GM10248 (cell line): ENCODE measurements around the gene VPS13A.

Experiments
- CTCF ChIA-PET: fragments of 300-600 bp; sonication (Branson Sonifier 250); formaldehyde crosslinking; extraction: SDS; loops from one replicate; lab custom pipeline; 2021; ENCODE audit warnings: antibody characterized with exemption; lab: Yijun Ruan, JAX
- POLR2A ChIA-PET: fragments of 350-650 bp; sonication (Branson Sonifier 250); formaldehyde crosslinking; extraction: SDS; loops from one replicate; lab custom pipeline; 2020; ENCODE audit warnings: antibody characterized with exemption; lab: Yijun Ruan, JAX
- DNase-seq: peaks from one replicate; pipeline ENCODE4 v3.0.0; 2012; ENCODE audit errors: extremely low spot score
- TF ChIP-seq, protein P1 (sequence below): IDR thresholded peaks from 2 replicates; pipeline ENCODE4 v1.5.1; 2012; ENCODE audit warnings: mild to moderate bottlenecking, low read depth; ENCODE audit errors: extremely low read depth, missing control alignments, control extremely low read depth

VPS13A gene

GRCh38 chr9:77328102-77328501, 150.8 kb downstream of the VPS13A start:
- ChIA-PET POLR2A (no interaction called here), CTCF (interaction anchor here (1.0 to 2.2 kb wide), 4 partner anchors 9 to 30 kb away, joined by 3 to 9 read pairs (median 4); no protein-coding TSS in a partner anchor)
- no peak for DNase-seq
- TF ChIP-seq, protein P1, sequence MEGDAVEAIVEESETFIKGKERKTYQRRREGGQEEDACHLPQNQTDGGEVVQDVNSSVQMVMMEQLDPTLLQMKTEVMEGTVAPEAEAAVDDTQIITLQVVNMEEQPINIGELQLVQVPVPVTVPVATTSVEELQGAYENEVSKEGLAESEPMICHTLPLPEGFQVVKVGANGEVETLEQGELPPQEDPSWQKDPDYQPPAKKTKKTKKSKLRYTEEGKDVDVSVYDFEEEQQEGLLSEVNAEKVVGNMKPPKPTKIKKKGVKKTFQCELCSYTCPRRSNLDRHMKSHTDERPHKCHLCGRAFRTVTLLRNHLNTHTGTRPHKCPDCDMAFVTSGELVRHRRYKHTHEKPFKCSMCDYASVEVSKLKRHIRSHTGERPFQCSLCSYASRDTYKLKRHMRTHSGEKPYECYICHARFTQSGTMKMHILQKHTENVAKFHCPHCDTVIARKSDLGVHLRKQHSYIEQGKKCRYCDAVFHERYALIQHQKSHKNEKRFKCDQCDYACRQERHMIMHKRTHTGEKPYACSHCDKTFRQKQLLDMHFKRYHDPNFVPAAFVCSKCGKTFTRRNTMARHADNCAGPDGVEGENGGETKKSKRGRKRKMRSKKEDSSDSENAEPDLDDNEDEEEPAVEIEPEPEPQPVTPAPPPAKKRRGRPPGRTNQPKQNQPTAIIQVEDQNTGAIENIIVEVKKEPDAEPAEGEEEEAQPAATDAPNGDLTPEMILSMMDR: no peak

GRCh38 chr9:77370064-77370463, 192.7 kb downstream of the VPS13A start:
- DNase-seq: no peak
- CTCF ChIA-PET: interaction anchor here (0.8 to 1.1 kb wide), 2 partner anchors 23 to 83 kb away, joined by 3 read pairs; no protein-coding TSS in a partner anchor
- POLR2A ChIA-PET: no interaction called here
- TF ChIP-seq, protein P1: no peak

GRCh38 chr9:77374266-77374665, 196.9 kb downstream of the VPS13A start:
- CTCF ChIA-PET: no interaction called here
- POLR2A ChIA-PET: no interaction called here
- TF ChIP-seq, protein P1: no peak
- DNase-seq: no peak

- ChIA-PET CTCF (no interaction called here), POLR2A (no interaction called here)
- TF ChIP-seq, protein P1: no peak
- no peak for DNase-seq
Observed at GRCh38 chr9:77375956-77376532, 198.7 kb downstream of the VPS13A start.

GRCh38 chr9:77384406-77384805, 207.1 kb downstream of the VPS13A start:
- TF ChIP-seq, protein P1: no peak
- ChIA-PET CTCF (interaction anchor here (1.2 kb wide), 1 partner anchor 72 kb away, joined by 3 read pairs; no protein-coding TSS in a partner anchor), POLR2A (no interaction called here)
- DNase-seq: no peak

DNA sequence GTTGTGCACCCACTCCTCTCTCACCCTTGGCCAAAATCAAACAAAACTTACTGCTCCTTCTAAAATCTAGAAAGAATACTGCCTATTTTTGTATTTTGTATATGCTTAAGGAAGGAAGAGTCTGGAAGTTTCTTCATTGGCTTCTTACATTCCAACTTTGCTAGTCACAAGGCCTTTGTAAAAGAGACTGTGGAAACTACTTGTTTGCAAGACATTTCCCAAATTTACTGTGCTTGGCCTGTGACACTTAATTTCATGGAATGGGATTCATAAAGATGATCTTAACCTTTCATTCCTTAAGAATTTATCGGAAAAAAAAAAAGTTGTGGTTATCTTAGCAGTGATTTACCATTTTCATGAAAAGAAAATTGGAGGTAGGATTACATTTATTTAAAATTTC, 208.9 kb downstream of the VPS13A start:
- POLR2A ChIA-PET: no interaction called here
- TF ChIP-seq, protein P1: no peak
- CTCF ChIA-PET: no interaction called here
- DNase-seq: no peak
